HG02981 (cell line): Measurements from ENCODE around the gene HRH3.
A peak's percentile ranks its signal among the peaks of the same experiment; 100 is the strongest.

Source experiments
- ATAC-seq: cut with Tn5 transposase; IDR thresholded peaks from one replicate; pipeline ENCODE4 v1.9.1; 2021; ENCODE audit warnings: mild to moderate bottlenecking, moderate library complexity; ENCODE audit not compliant: unreplicated experiment

HRH3 gene

DNA sequence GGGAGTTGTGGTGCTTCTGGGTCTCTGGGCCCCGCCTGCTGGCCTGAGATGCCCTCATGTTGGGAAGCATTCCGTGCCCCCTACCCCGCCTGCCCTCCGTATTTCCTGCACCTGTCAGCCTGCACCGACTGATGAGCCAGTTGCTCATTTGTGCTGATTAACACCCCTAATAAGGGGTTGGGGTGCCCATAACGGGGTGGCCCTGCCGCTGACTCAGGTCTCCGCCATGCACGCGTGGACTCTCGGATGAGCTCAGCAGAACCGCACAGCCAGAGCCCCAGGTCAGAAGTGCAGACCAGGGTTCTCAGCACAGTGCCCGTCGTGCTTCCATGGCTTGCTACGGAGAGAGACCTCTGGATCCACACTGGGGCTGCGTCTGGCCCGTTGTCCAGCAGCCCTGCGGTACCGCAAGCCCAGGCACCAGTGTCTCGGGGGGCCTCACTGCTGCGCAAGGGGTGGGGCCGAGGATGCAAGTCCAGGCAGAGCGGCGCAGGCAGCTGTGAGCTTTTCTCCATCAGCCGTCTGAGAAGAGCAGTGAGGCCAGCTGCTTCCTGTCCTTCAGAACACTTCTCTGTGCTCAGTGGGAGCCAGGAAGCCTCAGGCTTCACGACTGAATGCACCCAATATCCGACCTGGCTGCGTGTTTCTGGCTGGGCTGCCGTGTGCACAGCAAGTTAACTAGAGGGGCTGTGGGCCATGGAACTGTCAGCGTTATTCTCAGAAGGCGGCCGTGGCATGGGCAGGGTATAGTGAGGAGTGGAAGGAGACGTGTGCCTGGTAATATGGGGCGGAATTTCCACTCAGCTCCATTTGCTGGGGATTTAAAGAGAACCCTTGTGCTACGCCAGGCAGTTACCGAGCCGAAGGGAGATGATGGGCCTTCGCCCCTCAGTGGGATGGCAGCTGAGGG is 18.6 kb downstream of the HRH3 start:
- ATAC-seq: no peak

DNA sequence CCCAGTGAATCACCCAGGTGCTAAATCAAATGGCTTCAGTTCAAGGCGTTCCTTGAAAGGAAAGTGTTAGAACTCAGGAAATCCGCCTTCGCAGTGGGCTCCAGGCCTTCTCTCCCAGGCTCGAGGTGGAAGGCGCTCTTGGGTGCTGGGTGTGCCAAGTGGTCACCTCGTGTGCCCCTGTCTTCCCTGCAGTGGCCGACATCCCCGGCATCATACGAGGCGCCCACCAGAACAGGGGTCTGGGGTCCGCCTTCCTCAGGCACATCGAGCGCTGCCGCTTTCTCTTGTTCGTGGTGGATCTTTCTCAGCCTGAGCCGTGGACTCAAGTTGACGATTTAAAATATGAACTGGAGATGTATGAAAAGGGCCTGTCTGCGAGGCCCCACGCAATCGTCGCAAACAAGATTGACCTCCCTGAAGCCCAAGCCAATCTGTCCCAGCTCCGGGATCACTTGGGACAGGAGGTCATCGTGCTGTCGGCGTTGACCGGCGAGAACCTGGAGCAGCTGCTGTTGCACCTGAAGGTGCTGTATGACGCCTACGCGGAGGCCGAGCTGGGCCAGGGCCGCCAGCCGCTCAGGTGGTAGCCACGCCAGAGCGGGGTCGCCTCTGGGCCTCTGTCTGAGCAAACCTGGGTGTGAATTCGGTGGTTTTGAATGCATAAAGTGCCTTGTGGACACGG is 19.4 kb downstream of the HRH3 start:
- no peak for ATAC-seq

DNA sequence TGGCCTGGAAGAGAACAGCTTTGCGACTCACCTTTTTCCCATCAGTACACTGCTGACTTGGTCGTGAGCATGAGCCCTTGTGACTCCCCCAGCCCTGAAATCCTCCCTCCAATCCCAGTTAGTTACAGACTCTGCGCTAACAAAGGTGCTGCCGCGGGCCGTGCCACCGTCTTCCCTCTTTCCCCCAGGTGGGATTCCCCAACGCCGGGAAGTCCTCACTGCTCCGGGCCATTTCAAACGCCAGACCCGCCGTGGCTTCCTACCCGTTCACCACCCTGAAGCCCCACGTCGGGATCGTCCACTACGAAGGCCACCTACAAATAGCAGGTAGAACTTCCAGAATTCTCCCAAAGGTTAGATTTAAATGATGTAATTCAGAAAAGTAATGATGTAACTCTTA is 21.1 kb downstream of the HRH3 start:
- no peak for ATAC-seq

- ATAC-seq: no peak
These were observed 21.6 kb downstream of the HRH3 start for GRCh38 chr20:62198496-62198895.

DNA sequence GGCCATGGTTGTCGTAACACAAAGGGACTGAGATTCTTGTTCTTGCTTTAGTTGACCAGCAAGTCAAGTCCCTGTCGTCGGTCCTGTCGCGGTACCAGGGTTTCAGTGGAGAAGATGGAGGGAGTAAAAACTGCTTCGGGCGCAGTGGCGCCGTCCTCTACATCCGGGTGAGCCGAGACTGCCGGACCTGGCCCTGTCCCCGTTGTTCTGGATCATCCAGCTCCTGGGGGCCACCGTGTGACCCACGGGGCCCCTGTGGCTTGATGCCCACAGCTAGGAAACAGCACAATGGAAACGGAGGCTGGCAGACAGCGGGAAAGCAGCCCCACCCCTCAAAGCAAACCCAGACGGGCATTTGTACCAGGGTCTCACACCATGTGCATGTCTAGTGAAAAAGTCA is 22.3 kb downstream of the HRH3 start:
- ATAC-seq: no peak

GRCh38 chr20:62197311-62197710 is 22.8 kb downstream of the HRH3 start:
- no peak for ATAC-seq

GRCh38 chr20:62196286-62196685 is 23.8 kb downstream of the HRH3 start:
- no peak for ATAC-seq

DNA sequence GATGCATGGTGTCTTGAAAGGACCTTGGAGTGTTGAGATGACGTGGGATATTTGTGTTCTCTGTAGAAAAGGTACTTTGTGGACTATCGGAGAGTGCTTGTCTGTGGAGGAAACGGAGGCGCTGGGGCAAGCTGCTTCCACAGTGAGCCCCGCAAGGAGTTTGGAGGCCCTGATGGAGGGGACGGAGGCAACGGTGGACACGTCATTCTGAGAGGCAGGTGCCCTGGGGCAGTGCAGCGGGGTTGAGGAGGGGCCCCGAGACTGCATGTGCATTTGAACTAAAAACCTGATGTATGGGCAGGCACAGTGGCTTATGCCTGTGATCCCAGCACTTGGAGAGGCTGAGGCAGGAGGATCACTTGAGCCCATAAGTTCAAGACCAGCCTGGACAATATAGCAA is 24.3 kb downstream of the HRH3 start:
- no peak for ATAC-seq

DNA sequence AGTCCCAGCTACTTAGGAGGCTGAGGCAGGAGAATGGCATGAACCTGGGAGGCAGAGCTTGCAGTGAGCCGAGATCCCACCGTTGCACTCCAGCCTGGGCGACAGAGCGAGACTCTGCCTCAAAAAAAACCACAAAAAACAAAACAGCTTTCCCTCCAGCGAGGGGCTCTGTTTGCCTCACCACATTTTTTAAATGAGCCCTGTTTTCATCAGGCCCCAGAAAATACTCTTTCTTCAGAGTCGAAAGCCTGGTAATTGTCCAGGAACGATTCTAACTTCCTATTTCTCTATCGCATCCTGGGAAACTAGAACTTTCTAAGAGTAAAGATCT is 25.0 kb downstream of the HRH3 start:
- no peak for ATAC-seq

DNA sequence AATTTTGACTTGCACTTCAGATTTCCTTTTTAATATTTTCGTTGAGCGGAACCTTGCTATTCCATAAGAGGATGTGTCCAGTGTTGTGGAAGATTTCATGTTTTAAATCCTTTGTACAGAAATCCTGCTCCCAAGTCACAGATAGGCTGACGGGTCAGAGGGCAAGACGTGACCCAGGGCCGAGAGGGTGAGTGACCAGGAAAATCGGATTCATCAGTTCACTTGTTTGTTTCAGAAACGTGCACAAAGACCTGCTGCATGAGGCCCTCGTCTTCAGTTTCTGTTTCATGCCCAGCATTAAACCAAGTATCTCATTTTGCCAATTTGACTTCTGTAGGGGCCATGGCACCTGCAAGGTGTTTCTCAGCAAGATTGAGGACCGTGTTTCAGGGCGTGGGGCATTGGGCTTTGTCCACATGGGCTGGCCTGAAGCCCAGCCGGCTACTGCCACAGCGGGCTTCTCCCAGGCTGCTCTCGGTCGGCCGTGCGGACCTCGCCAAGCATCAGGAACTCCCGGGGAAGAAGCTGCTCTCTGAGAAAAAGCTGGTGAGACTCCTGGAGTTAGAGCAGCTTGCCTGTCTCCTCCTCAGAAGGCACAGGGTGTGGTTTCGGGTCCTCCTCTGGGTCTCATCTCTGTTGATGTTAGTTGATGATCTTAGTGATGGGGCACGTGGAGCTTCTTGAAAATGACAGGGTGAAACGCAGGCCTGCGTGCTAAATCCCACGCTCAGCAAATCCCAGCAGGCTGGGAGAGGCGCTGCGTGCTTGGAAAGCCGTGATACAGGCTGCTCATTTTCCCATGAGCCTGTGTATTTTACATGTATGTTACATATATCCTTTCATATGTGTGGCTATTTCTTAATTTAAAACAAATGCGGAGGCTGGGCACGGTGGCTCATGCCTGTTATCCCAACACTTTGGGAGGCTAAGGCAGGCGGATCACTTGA is 26.7 kb downstream of the HRH3 start:
- ATAC-seq: no peak

DNA sequence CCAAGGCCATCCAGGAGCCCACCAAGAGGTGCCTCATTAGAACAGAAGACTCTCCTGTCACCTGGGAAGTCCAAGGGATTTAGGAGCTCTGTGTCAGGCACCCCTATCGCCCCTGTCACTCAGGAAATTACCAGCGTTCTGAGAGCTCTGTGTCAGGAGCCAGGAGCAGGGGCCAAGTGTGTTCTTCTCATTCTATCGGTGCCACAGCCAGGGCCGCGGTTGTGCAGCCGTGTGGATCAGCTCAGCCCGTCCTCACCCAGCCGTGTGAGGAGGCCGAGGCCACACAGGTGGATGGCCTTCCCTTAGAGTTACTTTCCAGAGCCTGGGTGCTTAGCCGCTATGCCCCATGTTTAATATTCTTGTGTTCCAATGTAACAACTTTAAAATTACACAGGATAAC is 27.4 kb downstream of the HRH3 start:
- ATAC-seq: no peak

GRCh38 chr20:62191781-62192559 is 28.1 kb downstream of the HRH3 start:
- ATAC-seq: no peak

DNA sequence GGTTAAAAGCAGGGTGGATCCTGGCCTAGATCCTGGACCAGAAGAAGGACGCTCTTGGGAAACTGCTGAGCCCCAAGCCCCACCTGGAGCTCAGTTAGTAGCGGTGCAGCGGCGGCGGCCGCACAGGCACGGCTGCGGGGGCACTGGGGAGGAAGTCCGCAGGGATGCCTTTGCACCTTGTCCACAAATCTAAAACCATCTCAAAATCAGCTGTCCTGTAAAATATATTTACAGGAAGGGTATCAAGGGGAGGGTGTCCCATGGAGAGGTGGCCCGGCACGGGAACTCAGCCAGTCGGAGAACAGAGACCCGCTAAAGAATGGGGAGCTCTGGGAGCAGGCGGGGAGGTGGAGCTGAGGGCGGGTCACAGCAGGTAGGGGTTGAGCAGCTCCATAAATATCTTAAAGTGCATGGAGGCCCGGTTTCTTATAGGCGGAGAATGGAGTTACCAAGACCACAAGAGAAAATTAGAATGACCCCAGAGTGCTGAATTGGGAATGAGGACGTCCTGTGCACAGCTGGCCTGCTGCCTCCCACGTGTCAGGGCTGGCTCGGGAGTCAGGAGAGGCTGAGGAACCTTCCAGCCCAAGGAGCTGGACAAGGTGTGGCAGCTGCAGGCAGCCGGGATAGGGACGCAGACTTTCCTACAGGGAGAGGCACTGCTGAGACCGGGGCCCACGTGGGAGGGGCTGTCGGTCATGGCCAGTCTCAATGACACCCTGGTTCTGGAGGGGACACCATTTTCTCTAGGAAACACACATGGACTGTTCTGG is 29.3 kb downstream of the HRH3 start:
- ATAC-seq: no peak

GRCh38 chr20:62186887-62187866 is 32.9 kb downstream of the HRH3 start:
- no peak for ATAC-seq

DNA sequence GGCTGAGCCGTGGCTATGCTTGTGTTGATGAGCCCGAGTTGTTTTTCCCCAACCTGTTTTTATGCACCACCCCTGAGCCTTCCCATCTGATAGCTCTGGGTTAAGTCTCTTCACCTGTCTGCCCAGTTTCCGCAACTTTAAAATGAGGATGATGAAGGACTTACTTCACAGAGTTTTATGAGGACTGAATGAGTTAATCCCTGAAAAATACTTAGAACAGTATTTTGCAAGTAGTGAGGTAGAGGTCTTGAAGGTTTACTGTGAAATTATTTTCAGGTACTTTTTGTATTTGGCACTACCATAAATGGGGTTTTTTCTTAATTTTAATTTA is 34.0 kb downstream of the HRH3 start:
- ATAC-seq: no peak

GRCh38 chr20:62183426-62184142 is 36.5 kb downstream of the HRH3 start:
- ATAC-seq: no peak

GRCh38 chr20:62182469-62183425 is 37.3 kb downstream of the HRH3 start, which contains the start of gene MTG2:
Gene MTG2, plus strand, starts transcription at chr20:62183028. Its CDS starts 10,393 bp downstream, at chr20:62193421.
- peak; percentile 93 for ATAC-seq
